HTERT RPE-1 (cell line): ENCODE results near the gene NPFF.
"Not testable (repeated sequence)": the region's sequence is repeated elsewhere in the genome, so short reads cannot be mapped to it uniquely, and the experiment has no call there.

Experiments
- in situ Hi-C: fragments of 300-500 bp; cut with MboI; formaldehyde crosslinking; loops from 4 replicates; pipeline ENCODE4 v1.14.3; 2020; ENCODE audit warnings: low sequenced_read_pairs

The NPFF gene, protein sequence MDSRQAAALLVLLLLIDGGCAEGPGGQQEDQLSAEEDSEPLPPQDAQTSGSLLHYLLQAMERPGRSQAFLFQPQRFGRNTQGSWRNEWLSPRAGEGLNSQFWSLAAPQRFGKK

DNA sequence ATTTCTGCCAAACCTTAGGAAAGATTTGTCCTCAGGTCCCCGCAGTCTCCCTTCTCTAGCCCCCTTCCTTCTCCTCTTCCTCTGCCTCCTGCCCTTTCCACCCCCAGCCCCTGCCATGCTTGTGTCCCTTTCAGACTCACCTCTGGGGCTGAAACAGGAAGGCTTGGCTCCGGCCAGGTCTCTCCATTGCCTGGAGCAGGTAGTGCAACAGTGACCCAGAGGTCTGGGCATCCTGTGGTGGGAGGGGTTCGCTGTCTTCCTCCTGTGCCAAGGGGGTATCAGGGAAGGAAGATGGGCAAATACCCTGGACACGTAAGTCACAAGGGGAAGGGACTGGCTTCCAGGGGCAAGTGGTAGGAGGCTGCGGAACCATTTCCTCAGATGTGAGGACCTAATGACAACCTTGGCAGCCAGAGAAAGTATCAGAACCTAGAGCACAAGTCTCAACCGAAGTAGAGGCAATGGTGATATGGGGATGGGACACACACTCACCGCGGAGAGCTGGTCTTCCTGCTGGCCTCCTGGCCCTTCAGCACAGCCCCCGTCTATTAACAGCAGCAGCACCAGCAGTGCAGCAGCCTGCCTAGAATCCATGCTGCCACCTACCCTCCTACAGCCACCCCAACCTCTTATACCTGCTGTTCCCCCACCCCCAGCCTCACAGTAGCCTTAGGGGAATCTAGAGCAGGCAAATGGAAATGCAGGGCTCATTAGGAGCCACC, at the start of gene NPFF:
NPFF (minus strand) TSS at position 604 of the 722 bp plus-strand sequence; CDS start at position 594, 10 bp downstream.
- in situ Hi-C loops = no loop called here

- in situ Hi-C loops = no loop called here
These were observed 45.4 kb upstream of the NPFF start for GRCh38 chr12:53552361-53553327.

GRCh38 chr12:53551889-53552291, 44.6 kb upstream of the NPFF start:
- in situ Hi-C loops = no loop called here

- in situ Hi-C loops = no loop called here
These were observed 43.3 kb upstream of the NPFF start for GRCh38 chr12:53550595-53550994.

DNA sequence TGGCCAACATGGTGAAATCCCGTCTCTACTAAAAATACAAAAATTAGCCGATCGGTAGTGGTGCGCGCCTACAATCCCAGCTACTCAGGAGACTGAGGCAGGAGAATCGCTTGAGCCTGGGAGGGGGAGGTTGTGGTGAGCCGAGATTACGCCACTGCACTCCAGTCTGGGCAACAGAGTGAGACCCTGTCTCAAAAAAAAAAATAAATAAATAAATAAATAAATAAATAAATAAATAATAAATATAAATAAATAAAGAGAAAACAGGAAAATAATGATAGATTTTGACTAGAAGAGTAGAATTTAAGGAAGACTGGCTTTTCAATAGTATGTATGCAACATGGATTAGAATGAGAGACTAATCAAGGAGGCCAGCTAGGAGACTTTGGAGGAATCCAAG, 42.8 kb upstream of the NPFF start:
- in situ Hi-C loops = not testable (repeated sequence)

- in situ Hi-C loops = loop anchor here (25.0 kb wide), 1 partner anchor 114 kb away; no protein-coding TSS in a partner anchor
These were observed 41.1 kb upstream of the NPFF start for GRCh38 chr12:53548354-53548753.

DNA sequence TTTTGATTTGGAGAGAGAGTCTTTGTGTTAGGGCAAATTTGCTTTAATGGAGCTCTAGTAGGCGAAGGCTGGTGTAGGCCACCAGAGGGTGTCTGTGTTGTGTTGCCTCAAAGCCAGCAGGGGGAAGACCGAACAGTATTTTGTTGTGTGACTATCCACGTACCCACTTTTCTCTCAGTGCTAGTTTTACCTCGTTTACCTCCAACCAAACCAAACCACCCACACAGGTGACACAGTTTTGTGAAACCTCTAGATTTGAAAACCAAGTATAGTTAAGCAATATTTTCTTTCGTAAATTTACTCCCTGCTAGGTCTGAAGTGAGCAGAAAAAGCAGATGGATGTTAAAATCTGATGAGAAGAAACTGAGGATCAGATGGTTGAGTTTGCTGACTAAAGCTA, 36.3 kb upstream of the NPFF start:
- in situ Hi-C loops = loop anchor here (25.0 kb wide), 1 partner anchor 119 kb away; no protein-coding TSS in a partner anchor

GRCh38 chr12:53539526-53539925, 32.2 kb upstream of the NPFF start:
- in situ Hi-C loops = loop anchor here (25.0 kb wide), 1 partner anchor 123 kb away; no protein-coding TSS in a partner anchor

GRCh38 chr12:53538209-53538689, 31.0 kb upstream of the NPFF start:
- in situ Hi-C loops = loop anchor here (25.0 kb wide), 1 partner anchor 124 kb away; no protein-coding TSS in a partner anchor

GRCh38 chr12:53536962-53537361, 29.7 kb upstream of the NPFF start:
- in situ Hi-C loops = loop anchor here (25.0 kb wide), 1 partner anchor 125 kb away; no protein-coding TSS in a partner anchor

- in situ Hi-C loops = loop anchor here (25.0 kb wide), 1 partner anchor 129 kb away; no protein-coding TSS in a partner anchor
These were observed 26.2 kb upstream of the NPFF start for GRCh38 chr12:53533471-53533870.

GRCh38 chr12:53532524-53533445, 25.5 kb upstream of the NPFF start:
- in situ Hi-C loops = loop anchor here (25.0 kb wide), 1 partner anchor 130 kb away; no protein-coding TSS in a partner anchor

DNA sequence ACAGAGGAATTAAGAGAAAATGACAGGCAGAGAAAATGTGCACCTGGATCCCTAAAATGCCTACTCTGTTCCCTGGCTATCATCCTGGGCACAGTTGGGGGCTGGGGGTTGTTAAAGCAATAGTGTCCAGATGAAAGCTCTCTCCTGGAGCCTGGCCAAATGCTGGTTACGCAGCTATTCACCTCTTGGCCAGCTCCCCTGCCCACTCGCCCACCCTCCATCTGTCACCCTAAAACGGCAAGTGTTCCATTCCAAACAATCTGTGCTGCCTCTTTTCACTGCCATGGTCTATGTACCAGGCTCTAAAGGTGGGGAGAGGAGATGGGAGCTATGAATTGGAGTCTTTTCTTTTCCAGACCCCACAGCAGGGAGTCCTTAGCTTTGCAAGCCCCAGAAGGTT, 24.7 kb upstream of the NPFF start:
- in situ Hi-C loops = loop anchor here (25.0 kb wide), 1 partner anchor 130 kb away; no protein-coding TSS in a partner anchor

GRCh38 chr12:53530920-53531319, 23.6 kb upstream of the NPFF start:
- in situ Hi-C loops = loop anchor here (25.0 kb wide), 1 partner anchor 131 kb away; no protein-coding TSS in a partner anchor

DNA sequence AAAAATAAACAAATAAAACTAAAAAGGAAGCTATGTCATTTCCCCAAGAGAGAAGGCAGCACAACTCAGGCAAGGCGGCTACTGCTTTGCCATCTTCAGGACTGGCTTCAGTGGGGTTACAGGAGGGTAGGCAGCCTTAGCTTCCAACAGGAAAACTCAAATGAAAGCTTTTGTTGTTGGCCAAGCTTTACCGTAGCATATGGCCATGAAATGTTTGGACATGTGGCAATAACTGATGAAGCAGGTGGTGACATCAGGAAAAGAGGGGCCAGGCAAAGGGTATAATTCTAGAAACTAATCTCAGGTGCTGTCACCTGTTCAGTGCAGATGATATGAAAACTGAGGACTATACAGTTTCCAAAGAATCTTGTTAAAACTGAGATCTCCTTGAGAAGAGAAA, 22.8 kb upstream of the NPFF start:
- in situ Hi-C loops = loop anchor here (25.0 kb wide), 1 partner anchor 132 kb away; no protein-coding TSS in a partner anchor

- in situ Hi-C loops = no loop called here
These were observed 17.2 kb upstream of the NPFF start for GRCh38 chr12:53524476-53524875.

GRCh38 chr12:53523131-53523530, 15.8 kb upstream of the NPFF start:
- in situ Hi-C loops = no loop called here

DNA sequence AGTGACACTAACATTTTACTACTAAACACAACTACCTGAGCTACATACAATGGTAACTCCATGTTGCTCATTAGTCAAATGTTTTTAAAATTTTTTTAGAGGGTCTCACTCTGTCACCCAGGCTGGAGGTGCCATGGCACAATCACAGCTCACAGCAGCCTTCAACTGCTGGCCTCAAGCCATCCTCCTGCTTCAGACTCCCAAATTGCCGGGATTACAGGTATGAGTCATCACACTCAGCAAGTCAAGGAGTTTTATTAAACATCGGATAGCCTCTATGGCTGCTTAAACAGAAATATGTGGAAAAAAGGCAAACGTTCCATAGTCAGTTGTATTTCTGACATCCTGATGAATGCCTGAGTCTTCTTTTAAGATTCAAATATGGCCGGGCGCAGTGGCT, 11.1 kb upstream of the NPFF start:
- in situ Hi-C loops = no loop called here

- in situ Hi-C loops = no loop called here
These were observed 9.6 kb upstream of the NPFF start for GRCh38 chr12:53516758-53517455.
